Measurements from ENCODE around the gene THSD7A. TPM values are rescaled to one million over a fixed set of nuclear protein-coding genes. Genes with fewer than 3 reads are reported as not detected.

Gene THSD7A
- total and polyA plus RNA-seq, 2 of the 8 experiments (the other 6 are each of a cell fraction or from before 2014, with no cell fraction given): 0.44 to 1.2 TPM

- Histone ChIP-seq H2AFZ (ENCODE audit: low read length) (no peak overlapping the region), H2AK5ac (ENCODE audit: low read depth, low read length) (no peak overlapping the region), H2BK120ac (replicated peaks; ENCODE audit: low read depth, low read length) (no peak overlapping the region), H4K5ac (ENCODE audit: insufficient read length, low read depth, low read length) (no peak overlapping the region), H3K14ac (ENCODE audit: insufficient read length) (no peak overlapping the region), H3K79me1 (ENCODE audit: low read depth, low read length) (no peaks in the 10 kb centered on the region), H3K4me1 (replicated peaks in 1 of 4; ENCODE audit: control insufficient read depth in 3 of 4, insufficient read depth in 4 of 4, low read length in 3 of 4) (peaks cover 0 to 8% (median 4%) of the 10 kb centered on the region in 4 experiments; a peak in 3 of 7 replicates), H3K4me2 (ENCODE audit: insufficient read depth in 1 of 2, low read depth in 2 of 2, low read length in 2 of 2) (no peak overlapping the region), H4K8ac (ENCODE audit: extremely low read depth, insufficient read depth, low read length) (no peak overlapping the region), H3K23ac (ENCODE audit: insufficient read length) (no peak overlapping the region), H3K4me3 (ENCODE audit: extremely low read depth in 1 of 4, insufficient read depth in 2 of 4, low read depth in 3 of 4, low read length in 4 of 4) (no peak overlapping the region), H3K4ac (replicated peaks; ENCODE audit: insufficient read length, low read depth, low read length) (no peak overlapping the region), H3K9me3 (ENCODE audit: insufficient read depth in 2 of 2, low read depth in 1 of 2, low read length in 1 of 2) (no peaks in the 10 kb centered on the region), H3K79me2 (ENCODE audit: control insufficient read depth in 1 of 2, insufficient read depth in 2 of 2, low read length in 2 of 2) (no peaks in the 10 kb centered on the region), H2BK5ac (ENCODE audit: low read depth, low read length) (no peak overlapping the region), H3K27ac (ENCODE audit: low read depth, low read length) (no peak overlapping the region), H3K18ac (ENCODE audit: extremely low read depth, low read length) (no peak overlapping the region), H3K27me3 (replicated peaks in 1 of 4; ENCODE audit: control insufficient read depth in 3 of 4, extremely low read depth in 1 of 4, insufficient read depth in 3 of 4, low read length in 3 of 4) (no peaks in the 10 kb centered on the region), H3K9ac (replicated peaks in 1 of 4; ENCODE audit: extremely low read depth in 1 of 4, low read depth in 3 of 4, low read length in 3 of 4) (no peak overlapping the region), H2BK12ac (ENCODE audit: low read depth, low read length) (no peak overlapping the region), H2BK15ac (ENCODE audit: low read length) (no peak overlapping the region), H3K56ac (replicated peaks; ENCODE audit: insufficient read length, low read depth, low read length) (no peak overlapping the region), H3K36me3 (ENCODE audit: control insufficient read depth in 2 of 4, insufficient read depth in 4 of 4, low read length in 3 of 4) (no peaks in the 10 kb centered on the region), H4K91ac (replicated peaks; ENCODE audit: insufficient read length, low read length) (no peak overlapping the region), H2BK20ac (ENCODE audit: low read length) (no peak overlapping the region), H4K20me1 (replicated peaks in 1 of 2; ENCODE audit: control insufficient read depth in 1 of 2, insufficient read depth in 2 of 2, low read length in 2 of 2) (no peaks in the 10 kb centered on the region), H3K23me2 (ENCODE audit: low read depth, low read length) (no peaks in the 10 kb centered on the region)
- 77% methylated on average over 1 of the region's 1 CpG; no CpG with 5 or more reads in 1 of the 2 experiments for WGBS, 2 experiments (ENCODE audit: extremely low coverage in 1 of 2, insufficient coverage in 1 of 2, insufficient read length in 1 of 2, insufficient replicate concordance in 2 of 2, low coverage in 1 of 2, low lambda C conversion rate in 2 of 2, missing lambda C conversion rate in 1 of 2)
- POLR2A ChIA-PET (ENCODE audit: partially characterized antibody): no interaction called here
- FAIRE-seq (no peak), DNase-seq (ENCODE audit: low read depth in 1 of 2, low spot score in 2 of 2) (no peak)
- CTCF ChIA-PET (ENCODE audit: partially characterized antibody): no interaction called here
- no peak for TF ChIP-seq SRF (IDR thresholded peaks at IDR 0.05; ENCODE audit: low read depth, low read length)
Measured at GRCh38 chr7:11612737-11613136, 219.3 kb downstream of the THSD7A start.

Measured in H1 (cell line).